Breast epithelium (tissue), 4 donors: ENCODE data around the gene TST. TPM values are rescaled to one million over a fixed set of nuclear protein-coding genes. Genes with fewer than 3 reads are reported as not detected.

Experiments used
- DNase-seq, 2 donors: peaks; one replicate each; pipeline ENCODE4 v3.0.0-alpha.2; 2019; ENCODE audit warnings: low spot score in 2 of 2
- H3K27ac ChIP-seq, 2 donors: fragments of 200-600 bp; sonication (generic) in 1 of 2; one replicate each; pipeline ENCODE4 v1.5.1; 2016 to 2019; ENCODE audit warnings: mild to moderate bottlenecking in 1 of 2
- H3K27me3 ChIP-seq, 2 donors: fragments of 200-600 bp; sonication (generic) in 1 of 2; one replicate each; pipeline versions ENCODE4 v1.5.1 to v1.6.0; 2017 to 2019; ENCODE audit warnings: control low read depth in 1 of 2, mild to moderate bottlenecking in 1 of 2
- H3K36me3 ChIP-seq: fragments of 200-600 bp; one replicate; pipeline ENCODE4 v1.5.1; 2019
- H3K4me1 ChIP-seq, 2 donors: fragments of 200-600 bp; sonication (generic); one replicate each; pipeline ENCODE4 v1.5.1; 2016 to 2019; ENCODE audit warnings: control low read depth in 1 of 2
- H3K4me3 ChIP-seq, 3 donors: fragments of 200-600 bp; sonication (generic); 1 replicate in 2 of 3; 2 replicates in 1 of 3; pipeline ENCODE4 v1.5.1; 2016 to 2019; ENCODE audit warnings: mild to moderate bottlenecking in 3 of 3, moderate library complexity in 2 of 3
- H3K9me3 ChIP-seq, 2 donors: fragments of 200-600 bp; sonication (generic) in 1 of 2; one replicate each; pipeline ENCODE4 v1.5.1; 2016 to 2019; ENCODE audit warnings: control low read depth in 1 of 2
- POLR2A ChIP-seq: fragments of 450-650 bp; IDR thresholded peaks from one replicate; pipeline ENCODE4 v1.6.1; 2016; ENCODE audit warnings: antibody characterized with exemption, mild to moderate bottlenecking, moderate library complexity
- POLR2AphosphoS5 ChIP-seq, 3 donors: sonication (generic); formaldehyde crosslinking; IDR thresholded peaks; one replicate each; pipeline ENCODE4 v1.6.1; 2017; ENCODE audit warnings: antibody characterized with exemption in 3 of 3
- intact Hi-C: fragments of 100-400 bp; cut with DNase I; formaldehyde crosslinking; loops from one replicate; pipeline ENCODE4 v1.15.1; 2023; ENCODE audit warnings: low total_unique reads
- total RNA-seq, 3 donors: library from RNA; depleted of rRNA; stranded (reverse); fragments of >200 nt; gene quantifications; one replicate each; pipeline ENCODE4 v1.1.0, GENCODE V29; 2016
- TF ChIP-seq, protein P1 (sequence below), 3 donors: fragments of 450-650 bp; IDR thresholded peaks; one replicate each; pipeline ENCODE4 v1.5.1; 2016 to 2017; ENCODE audit warnings: antibody characterized with exemption in 3 of 3, mild to moderate bottlenecking in 3 of 3, moderate library complexity in 3 of 3

TST gene
- total RNA-seq, 3 donors from 2014 or later: 51.1 to 68.0 (median 60.2) TPM

DNA sequence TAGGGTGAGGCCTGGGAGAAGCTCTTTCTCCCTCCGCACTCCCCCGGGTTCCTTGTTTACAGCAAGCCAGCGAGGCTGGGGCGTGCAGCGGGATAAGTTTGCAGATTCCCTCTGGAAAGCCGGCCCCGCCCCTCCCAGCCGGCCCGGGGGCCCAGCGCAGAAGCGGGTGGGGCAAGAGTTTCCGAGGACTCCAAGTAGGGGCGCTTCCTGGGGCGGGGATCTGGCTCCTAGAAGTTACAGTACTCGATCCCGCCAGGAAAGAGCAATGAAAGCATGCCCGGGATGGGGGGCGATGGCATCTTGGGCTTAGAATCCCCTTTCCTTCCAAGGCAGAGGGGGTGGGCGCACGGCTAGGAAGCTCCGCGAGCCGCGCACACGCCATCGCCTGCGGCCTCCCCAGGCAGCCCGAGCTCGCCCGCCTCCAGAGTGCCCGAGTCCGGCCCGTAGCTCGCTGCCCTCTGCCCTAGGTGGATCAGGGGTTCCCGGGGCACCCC lies 385 bp downstream of the TST start:
- no peaks in the 10 kb centered on the region for H3K36me3 ChIP-seq
- H3K27ac ChIP-seq: peak overlapping the region; percentile 88 to 96
- H3K4me1 ChIP-seq: peaks cover 0 to 15% of the 10 kb centered on the region in 2 donors
- TF ChIP-seq POLR2A: no peak
- intact Hi-C loops: no loop called here
- H3K27me3 ChIP-seq: no peaks in the 10 kb centered on the region
- no peak for DNase-seq
- H3K4me3 ChIP-seq: peak overlapping the region; percentile 91 to 98 (median 94)
- no peaks in the 10 kb centered on the region for H3K9me3 ChIP-seq

DNA sequence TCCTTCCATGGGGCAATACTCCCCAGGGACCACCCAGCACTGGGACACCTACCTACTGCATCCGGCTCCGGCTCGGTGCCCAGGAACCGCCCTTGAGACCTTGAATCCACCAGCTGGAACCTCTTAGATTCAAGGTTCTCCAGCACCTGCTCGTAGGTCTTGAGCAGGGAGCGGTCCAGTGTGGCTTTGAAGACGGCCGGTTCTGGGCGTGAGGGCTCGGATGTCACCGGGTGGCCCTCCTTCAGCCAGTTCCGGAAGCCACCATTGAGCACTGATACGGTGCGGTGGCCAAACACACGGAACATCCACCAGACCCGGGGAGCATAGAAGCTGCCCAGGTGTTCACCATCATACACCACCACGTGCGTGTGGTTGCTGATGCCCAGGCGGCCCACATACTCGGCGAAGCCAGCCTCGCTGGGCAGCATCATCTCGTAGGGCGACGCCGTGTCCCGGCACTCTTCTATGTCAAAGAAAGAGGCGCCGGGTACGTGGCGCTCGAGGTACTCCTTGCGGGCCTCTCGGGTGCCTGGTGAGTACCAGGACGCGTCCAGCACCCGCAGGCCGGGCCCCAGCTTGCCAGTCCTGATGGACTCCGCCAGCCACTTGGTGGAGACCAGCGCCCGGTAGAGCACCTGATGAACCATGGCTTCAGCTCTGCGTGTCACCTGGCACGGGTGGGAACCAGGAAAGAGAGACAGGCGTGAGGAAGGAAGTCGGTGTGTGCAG lies 997 bp downstream of the TST start:
- H3K27ac ChIP-seq: peak overlapping the region; percentile 88 to 96
- TF ChIP-seq POLR2AphosphoS5 (IDR thresholded peaks at IDR 0.05) (no peak), POLR2A (no peak)
- TF ChIP-seq, protein P1, sequence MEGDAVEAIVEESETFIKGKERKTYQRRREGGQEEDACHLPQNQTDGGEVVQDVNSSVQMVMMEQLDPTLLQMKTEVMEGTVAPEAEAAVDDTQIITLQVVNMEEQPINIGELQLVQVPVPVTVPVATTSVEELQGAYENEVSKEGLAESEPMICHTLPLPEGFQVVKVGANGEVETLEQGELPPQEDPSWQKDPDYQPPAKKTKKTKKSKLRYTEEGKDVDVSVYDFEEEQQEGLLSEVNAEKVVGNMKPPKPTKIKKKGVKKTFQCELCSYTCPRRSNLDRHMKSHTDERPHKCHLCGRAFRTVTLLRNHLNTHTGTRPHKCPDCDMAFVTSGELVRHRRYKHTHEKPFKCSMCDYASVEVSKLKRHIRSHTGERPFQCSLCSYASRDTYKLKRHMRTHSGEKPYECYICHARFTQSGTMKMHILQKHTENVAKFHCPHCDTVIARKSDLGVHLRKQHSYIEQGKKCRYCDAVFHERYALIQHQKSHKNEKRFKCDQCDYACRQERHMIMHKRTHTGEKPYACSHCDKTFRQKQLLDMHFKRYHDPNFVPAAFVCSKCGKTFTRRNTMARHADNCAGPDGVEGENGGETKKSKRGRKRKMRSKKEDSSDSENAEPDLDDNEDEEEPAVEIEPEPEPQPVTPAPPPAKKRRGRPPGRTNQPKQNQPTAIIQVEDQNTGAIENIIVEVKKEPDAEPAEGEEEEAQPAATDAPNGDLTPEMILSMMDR (IDR thresholded peaks at IDR 0.05): no peak
- H3K27me3 ChIP-seq: no peaks in the 10 kb centered on the region
- H3K4me1 ChIP-seq: peaks cover 0 to 15% of the 10 kb centered on the region in 2 donors
- intact Hi-C loops: no loop called here
- H3K4me3 ChIP-seq: peak overlapping the region; percentile 91 to 98 (median 94)
- DNase-seq: no peak
- no peaks in the 10 kb centered on the region for H3K36me3 ChIP-seq
- H3K9me3 ChIP-seq: no peaks in the 10 kb centered on the region

DNA sequence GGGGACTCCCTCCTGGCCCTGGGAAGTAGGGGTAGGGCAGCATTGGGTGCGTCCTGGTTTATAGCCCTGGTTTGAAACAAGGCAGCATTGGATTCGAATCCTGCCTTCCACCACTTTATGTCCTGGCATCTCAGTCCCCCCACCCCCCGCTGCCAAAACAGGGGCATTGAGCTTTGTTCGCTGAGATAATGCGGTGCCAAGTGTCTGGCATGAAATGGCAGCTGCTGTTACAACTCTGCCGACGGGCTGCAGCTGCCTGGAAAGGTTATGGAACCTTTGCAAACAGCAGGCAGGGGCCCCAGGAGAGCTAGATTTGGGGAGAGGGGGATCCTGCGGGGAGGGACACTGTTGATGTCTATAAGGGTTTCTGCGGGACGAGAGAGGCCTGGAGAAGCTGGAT lies 1.9 kb downstream of the TST start:
- no peak for DNase-seq
- Histone ChIP-seq H3K36me3 (no peaks in the 10 kb centered on the region), H3K4me1 (peaks cover 0 to 14% of the 10 kb centered on the region in 2 donors), H3K9me3 (no peaks in the 10 kb centered on the region), H3K27ac (peak overlapping the region in 1 of 2 donors; percentile 6), H3K27me3 (no peaks in the 10 kb centered on the region), H3K4me3 (peak overlapping the region in 1 of 3 donors; percentile 98)
- TF ChIP-seq, protein P1 (IDR thresholded peaks at IDR 0.05): no peak
- TF ChIP-seq POLR2A (no peak), POLR2AphosphoS5 (IDR thresholded peaks at IDR 0.05) (no peak)
- intact Hi-C loops: no loop called here

DNA sequence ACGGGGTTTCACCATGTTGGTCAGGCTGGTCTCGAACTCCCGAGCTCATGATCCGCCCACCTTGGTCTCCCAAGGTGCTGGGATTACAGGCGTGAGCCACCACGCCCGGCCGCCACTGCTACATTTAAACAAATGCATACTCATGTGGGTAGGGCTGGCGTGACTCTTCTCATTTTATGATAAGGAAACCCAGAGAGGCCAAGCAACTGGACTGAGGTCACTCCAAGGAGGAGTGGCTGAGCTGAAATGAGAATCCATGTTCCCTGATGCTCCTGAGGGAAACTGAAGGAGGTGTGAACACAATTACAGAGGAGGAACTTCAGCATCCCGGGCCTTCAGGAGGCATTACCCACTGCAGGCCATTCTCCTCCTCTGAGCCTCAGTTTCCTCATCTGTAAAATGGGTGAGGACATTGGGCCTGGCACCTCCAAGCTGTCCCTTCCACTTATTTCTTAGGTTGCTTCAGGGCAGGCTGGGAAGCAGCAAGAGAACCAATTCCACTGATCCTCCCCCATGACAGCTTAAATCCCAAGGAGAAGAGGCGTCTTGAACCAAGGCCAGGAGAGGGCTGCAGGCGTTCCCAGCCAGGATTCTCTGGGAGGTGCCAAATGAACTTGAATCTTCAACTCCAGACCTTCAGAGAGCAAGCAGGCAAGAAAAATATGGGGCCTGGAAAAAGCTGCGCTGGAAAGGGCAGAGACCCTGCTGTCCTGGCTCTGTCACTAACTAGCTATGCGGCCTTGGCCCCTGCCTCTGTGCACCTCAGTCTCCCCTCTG lies 2.9 kb downstream of the TST start:
- H3K4me3 ChIP-seq: no peak overlapping the region
- H3K27ac ChIP-seq: peak overlapping the region in 1 of 2 donors; percentile 21
- no peaks in the 10 kb centered on the region for H3K9me3 ChIP-seq
- no peak for TF ChIP-seq POLR2AphosphoS5 (IDR thresholded peaks at IDR 0.05)
- TF ChIP-seq POLR2A: no peak
- TF ChIP-seq, protein P1 (IDR thresholded peaks at IDR 0.05): no peak
- H3K4me1 ChIP-seq: peaks cover 0 to 7% of the 10 kb centered on the region in 2 donors
- intact Hi-C loops: no loop called here
- DNase-seq: no peak
- no peaks in the 10 kb centered on the region for H3K36me3 ChIP-seq
- no peaks in the 10 kb centered on the region for H3K27me3 ChIP-seq

DNA sequence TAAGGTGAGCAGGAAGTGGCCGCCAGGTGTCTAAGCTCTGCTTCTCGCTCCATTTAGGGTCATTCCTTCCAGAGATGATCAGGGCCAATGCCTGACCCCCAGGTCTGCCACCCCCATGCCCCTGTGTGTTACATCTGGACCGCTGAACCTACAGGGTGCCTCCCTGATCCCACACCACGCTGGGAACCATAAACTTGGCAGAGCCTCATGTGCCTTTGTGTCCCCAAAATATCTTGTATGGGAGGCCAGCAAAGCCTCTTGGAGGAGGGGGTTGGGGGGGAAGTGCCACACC lies 3.7 kb downstream of the TST start:
- Histone ChIP-seq H3K27me3 (no peaks in the 10 kb centered on the region), H3K4me1 (no peaks in the 10 kb centered on the region), H3K27ac (no peak overlapping the region), H3K9me3 (no peaks in the 10 kb centered on the region), H3K4me3 (no peak overlapping the region), H3K36me3 (no peaks in the 10 kb centered on the region)
- no peak for DNase-seq
- TF ChIP-seq POLR2A (no peak), POLR2AphosphoS5 (IDR thresholded peaks at IDR 0.05) (no peak)
- TF ChIP-seq, protein P1 (IDR thresholded peaks at IDR 0.05): no peak
- intact Hi-C loops: no loop called here
